ENCODE data around the gene ALDOB. TPM values are rescaled to one million over a fixed set of nuclear protein-coding genes. Genes with fewer than 3 reads are reported as not detected.

Gene ALDOB
- total and polyA plus RNA-seq, 2 of the 13 experiments (the other 11 are each of a cell fraction or from before 2014, with no cell fraction given) = 0.29 to 0.97 TPM

- no peak for TF ChIP-seq ZBTB2 (CRISPR knock-in tag; IDR thresholded peaks at IDR 0.05; ENCODE audit: low read depth)
- peak; percentile 65; the same call in 1 of the 2 replicates for TF ChIP-seq KDM1A (CRISPR knock-in tag; IDR thresholded peaks at IDR 0.05)
- TF ChIP-seq ZNF674 (CRISPR knock-in tag; IDR thresholded peaks at IDR 0.05; ENCODE audit: low read depth) = no peak
- TF ChIP-seq SCMH1 (CRISPR knock-in tag; IDR thresholded peaks at IDR 0.05; ENCODE audit: borderline replicate concordance) = no peak
- no peak for TF ChIP-seq FOXC1 (CRISPR knock-in tag; IDR thresholded peaks at IDR 0.05; ENCODE audit: borderline replicate concordance)
- TF ChIP-seq HMGXB4 (CRISPR knock-in tag; IDR thresholded peaks at IDR 0.05; ENCODE audit: borderline replicate concordance in 1 of 2, low read depth in 1 of 2) = peak in 1 of 2 experiments; percentile 24; a peak in 1 of 4 replicates
- TF ChIP-seq AGO1 (IDR thresholded peaks at IDR 0.05; ENCODE audit: low read depth, low read length, poor library complexity, severe bottlenecking) = no peak
- TF ChIP-seq ZNF773 (CRISPR knock-in tag; IDR thresholded peaks at IDR 0.05; ENCODE audit: borderline replicate concordance) = no peak
- no peak for TF ChIP-seq ZBTB49 (CRISPR knock-in tag; IDR thresholded peaks at IDR 0.05; ENCODE audit: borderline replicate concordance)
- no peak for TF ChIP-seq NFYB (CRISPR knock-in tag; IDR thresholded peaks at IDR 0.05)
- peak; percentile 59; the same call in 1 of the 2 replicates for TF ChIP-seq YEATS2 (CRISPR knock-in tag; IDR thresholded peaks at IDR 0.05; ENCODE audit: borderline replicate concordance)
- TF ChIP-seq ZNF776 (CRISPR knock-in tag; IDR thresholded peaks at IDR 0.05) = no peak
- no peak for TF ChIP-seq ZNF510 (CRISPR knock-in tag; IDR thresholded peaks at IDR 0.05; ENCODE audit: low read depth)
- peak; percentile 98 for TF ChIP-seq POGZ (CRISPR knock-in tag; IDR thresholded peaks at IDR 0.05)
- peak; percentile 96 for TF ChIP-seq HNF4G (IDR thresholded peaks at IDR 0.05; ENCODE audit: borderline replicate concordance, low read depth, low read length)
- peak; percentile 67; the same call in 1 of the 2 replicates for TF ChIP-seq HNF4G (CRISPR knock-in tag; IDR thresholded peaks at IDR 0.05; ENCODE audit: borderline replicate concordance, low read depth)
- no peak for TF ChIP-seq NR3C1 (CRISPR knock-in tag; IDR thresholded peaks at IDR 0.05)
- TF ChIP-seq NFKB2 (CRISPR knock-in tag; IDR thresholded peaks at IDR 0.05; ENCODE audit: borderline replicate concordance) = no peak
- no peak for TF ChIP-seq ZNF274 (CRISPR knock-in tag; IDR thresholded peaks at IDR 0.05)
- TF ChIP-seq GPBP1L1 (CRISPR knock-in tag; IDR thresholded peaks at IDR 0.05) = no peak
- TF ChIP-seq ZNF17 (CRISPR knock-in tag; IDR thresholded peaks at IDR 0.05) = no peak
- no peak for TF ChIP-seq PLRG1 (conservative IDR thresholded peaks at IDR 0.05)
- no peak for TF ChIP-seq ETS1 (CRISPR knock-in tag; IDR thresholded peaks at IDR 0.05)
Measured at GRCh38 chr9:101433229-101433628, 2.3 kb downstream of the ALDOB start (continued).
